ENCODE measurements around the gene FPGS. TPM values are rescaled to one million over a fixed set of nuclear protein-coding genes. Genes with fewer than 3 reads are reported as not detected.

The FPGS gene
- total RNA-seq, 1 experiment from 2014 or later = 70.6 TPM

DNA sequence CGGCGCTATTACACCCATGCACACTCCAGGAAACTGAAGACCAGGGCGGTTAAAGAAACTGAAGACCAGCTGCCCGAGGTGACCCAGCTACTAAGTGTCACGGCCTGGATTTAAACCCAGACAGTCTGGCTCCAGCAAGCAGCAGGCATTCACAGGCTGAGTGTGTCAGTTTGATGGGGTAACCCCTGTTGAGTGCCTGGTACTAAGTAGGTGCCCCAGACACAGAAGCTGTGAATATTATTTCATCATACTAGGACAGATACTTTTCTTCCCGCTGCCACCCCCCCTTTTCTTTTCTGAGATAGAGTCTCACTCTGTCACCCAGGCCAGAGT, 44.5 kb downstream of the FPGS start:
- ChIA-PET CTCF (no interaction called here), RAD21 (ENCODE audit: low non-redundant PET in 1 of 2, low total read pairs in 2 of 2, uncharacterized antibody in 2 of 2, unreplicated experiment in 2 of 2) (no interaction called here), POLR2A (no interaction called here)
- H3K4me1 ChIP-seq (ENCODE audit: control insufficient read depth in 1 of 2, insufficient read depth in 2 of 2, low read length in 2 of 2) = no peaks in the 10 kb centered on the region
- ATAC-seq (no peak), DNase-seq (ENCODE audit: low read depth, low spot score) (no peak)
- no peaks in the 10 kb centered on the region for H3K36me3 ChIP-seq (ENCODE audit: control insufficient read depth in 1 of 2, insufficient read depth in 2 of 2, low read length in 2 of 2)
- H3K79me2 ChIP-seq (ENCODE audit: insufficient read depth, low read length) = no peaks in the 10 kb centered on the region
- H4K20me1 ChIP-seq (ENCODE audit: insufficient read depth) = no peaks in the 10 kb centered on the region
- H3K4me3 ChIP-seq (replicated peaks in 1 of 2; ENCODE audit: low read depth in 1 of 2, low read length in 2 of 2) = no peak overlapping the region
- intact Hi-C loops (cut with micrococcal nuclease) = no loop called here
- no peak overlapping the region for H3K9ac ChIP-seq (ENCODE audit: low read length)
- peaks cover 3 to 11% of the 10 kb centered on the region in 2 experiments; a peak in 2 of 4 replicates for H3K9me3 ChIP-seq (ENCODE audit: control insufficient read depth in 1 of 2, insufficient read depth in 1 of 2, low read depth in 1 of 2, low read length in 2 of 2)
- no peaks in the 10 kb centered on the region for H3K27me3 ChIP-seq (ENCODE audit: insufficient read depth, low read length)
- H3K27ac ChIP-seq (ENCODE audit: low read depth, low read length) = no peak overlapping the region
- H2AFZ ChIP-seq (ENCODE audit: low read depth, low read length, poor library complexity, severe bottlenecking) = no peak overlapping the region
- no TSS peak for BruUV-seq (replicated peaks)
- H3K4me2 ChIP-seq (ENCODE audit: low read length) = no peak overlapping the region
- H3K9me2 ChIP-seq (ENCODE audit: insufficient read depth) = no peaks in the 10 kb centered on the region
- TF ChIP-seq EGR1 (IDR thresholded peaks at IDR 0.05; ENCODE audit: low read depth) (no peak), EZH2phosphoT487 (IDR thresholded peaks at IDR 0.05; ENCODE audit: borderline replicate concordance) (no peak), JUND (IDR thresholded peaks at IDR 0.05) (no peak), MAX (IDR thresholded peaks at IDR 0.05) (no peak), SIN3A (IDR thresholded peaks at IDR 0.05; ENCODE audit: low read depth) (no peak), RAD21 (IDR thresholded peaks at IDR 0.05; ENCODE audit: low read depth) (no peak), SRF (IDR thresholded peaks at IDR 0.05; ENCODE audit: low read depth) (no peak), SP1 (IDR thresholded peaks at IDR 0.05; ENCODE audit: low read depth) (no peak), CEBPB (IDR thresholded peaks at IDR 0.05; ENCODE audit: low read depth) (no peak), TCF7L2 (IDR thresholded peaks at IDR 0.05; ENCODE audit: borderline replicate concordance, extremely low read depth, insufficient read depth, insufficient read length) (no peak), FOSL1 (IDR thresholded peaks at IDR 0.05; ENCODE audit: low read depth) (no peak), EZH2 (IDR thresholded peaks at IDR 0.05) (no peak), REST (IDR thresholded peaks at IDR 0.05; ENCODE audit: low read depth) (no peak), ATF3 (IDR thresholded peaks at IDR 0.05) (no peak), POLR2AphosphoS5 (IDR thresholded peaks at IDR 0.05; ENCODE audit: low read depth, low read length) (no peak), POLR2A (IDR thresholded peaks at IDR 0.05; ENCODE audit: borderline replicate concordance, extremely low read depth, insufficient read depth, insufficient read length) (no peak)
- TF ChIP-seq, protein P1, sequence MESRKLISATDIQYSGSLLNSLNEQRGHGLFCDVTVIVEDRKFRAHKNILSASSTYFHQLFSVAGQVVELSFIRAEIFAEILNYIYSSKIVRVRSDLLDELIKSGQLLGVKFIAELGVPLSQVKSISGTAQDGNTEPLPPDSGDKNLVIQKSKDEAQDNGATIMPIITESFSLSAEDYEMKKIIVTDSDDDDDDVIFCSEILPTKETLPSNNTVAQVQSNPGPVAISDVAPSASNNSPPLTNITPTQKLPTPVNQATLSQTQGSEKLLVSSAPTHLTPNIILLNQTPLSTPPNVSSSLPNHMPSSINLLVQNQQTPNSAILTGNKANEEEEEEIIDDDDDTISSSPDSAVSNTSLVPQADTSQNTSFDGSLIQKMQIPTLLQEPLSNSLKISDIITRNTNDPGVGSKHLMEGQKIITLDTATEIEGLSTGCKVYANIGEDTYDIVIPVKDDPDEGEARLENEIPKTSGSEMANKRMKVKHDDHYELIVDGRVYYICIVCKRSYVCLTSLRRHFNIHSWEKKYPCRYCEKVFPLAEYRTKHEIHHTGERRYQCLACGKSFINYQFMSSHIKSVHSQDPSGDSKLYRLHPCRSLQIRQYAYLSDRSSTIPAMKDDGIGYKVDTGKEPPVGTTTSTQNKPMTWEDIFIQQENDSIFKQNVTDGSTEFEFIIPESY (IDR thresholded peaks at IDR 0.05; ENCODE audit: extremely low read depth, insufficient replicate concordance, low read length) = no peak
